CD8-positive, alpha-beta memory T cell (primary cell): ENCODE measurements around the gene BRD8. TPM values are rescaled to one million over a fixed set of nuclear protein-coding genes. Genes with fewer than 3 reads are reported as not detected.

Experiments used
- CTCF ChIA-PET: fragments of 350-600 bp; sonication (Branson Sonifier 250); formaldehyde crosslinking; loops from one replicate; lab custom pipeline; 2021; ENCODE audit warnings: antibody characterized with exemption; lab: Charles Lee
- POLR2A ChIA-PET: fragments of 350-600 bp; sonication (Branson Sonifier 250); formaldehyde crosslinking; loops from one replicate; lab custom pipeline; 2021; ENCODE audit warnings: antibody characterized with exemption; lab: Charles Lee
- DNase-seq, 5 donors: peaks; one replicate each; pipeline versions ENCODE4 v3.0.0 to v3.0.0-alpha.2; 2020 to 2022; ENCODE audit warnings: mixed read lengths in 1 of 5
- H3K27ac ChIP-seq: one replicate; pipeline ENCODE4 v1.7.0; 2013; ENCODE audit warnings: low read depth, mild to moderate bottlenecking, low read length, moderate library complexity
- H3K27me3 ChIP-seq: 2 replicates; pipeline ENCODE4 v1.7.0; 2013; ENCODE audit warnings: low read length, mild to moderate bottlenecking; ENCODE audit not compliant: insufficient read depth, poor library complexity, severe bottlenecking
- H3K36me3 ChIP-seq: 2 replicates; pipeline ENCODE4 v1.7.0; 2013; ENCODE audit warnings: mild to moderate bottlenecking, low read length, moderate library complexity; ENCODE audit not compliant: insufficient read depth
- H3K4me1 ChIP-seq: 2 replicates; pipeline ENCODE4 v1.7.0; 2013; ENCODE audit warnings: mild to moderate bottlenecking, low read length, moderate library complexity; ENCODE audit not compliant: insufficient read depth
- H3K4me3 ChIP-seq: 2 replicates; pipeline ENCODE4 v1.7.0; 2013; ENCODE audit warnings: mild to moderate bottlenecking, low read length
- H3K9me3 ChIP-seq: 2 replicates; pipeline ENCODE4 v1.7.0; 2013; ENCODE audit warnings: mild to moderate bottlenecking, low read length
- H3K27ac Mint-ChIP-seq, 8 donors: one replicate each; pipeline ENCODE4 v1.8.0; 2020 to 2021; ENCODE audit warnings: mixed read lengths in 8 of 8, mild to moderate bottlenecking in 6 of 8, inconsistent platforms in 3 of 8, moderate library complexity in 3 of 8
- H3K27me3 Mint-ChIP-seq, 2 donors: one replicate each; pipeline ENCODE4 v1.8.0; 2020 to 2021; ENCODE audit warnings: mixed read lengths in 2 of 2, mild to moderate bottlenecking in 1 of 2, moderate library complexity in 1 of 2
- H3K36me3 Mint-ChIP-seq, 3 donors: one replicate each; pipeline ENCODE4 v1.8.0; 2020 to 2021; ENCODE audit warnings: mixed read lengths in 3 of 3, inconsistent platforms in 1 of 3, mild to moderate bottlenecking in 1 of 3
- H3K4me1 Mint-ChIP-seq, 3 donors: one replicate each; pipeline ENCODE4 v1.8.0; 2020 to 2021; ENCODE audit warnings: mixed read lengths in 3 of 3, inconsistent platforms in 1 of 3, mild to moderate bottlenecking in 1 of 3
- H3K4me3 Mint-ChIP-seq, 7 donors: one replicate each; pipeline ENCODE4 v1.8.0; 2020 to 2021; ENCODE audit warnings: mixed read lengths in 7 of 7, mild to moderate bottlenecking in 6 of 7, moderate library complexity in 4 of 7, inconsistent platforms in 2 of 7
- H3K9me3 Mint-ChIP-seq, 5 donors: one replicate each; pipeline ENCODE4 v1.8.0; 2020 to 2022; ENCODE audit warnings: mixed read lengths in 5 of 5, mild to moderate bottlenecking in 3 of 5, moderate library complexity in 2 of 5, inconsistent platforms in 1 of 5
- polyA plus RNA-seq: library from polyadenylated mRNA; unstranded; fragments of 300-500 nt; fragmentation: Illumina TruSeq; gene quantifications from one replicate; pipeline ENCODE4 v1.2.3, GENCODE V29; 2021
- total RNA-seq, 2 experiments: library from RNA; stranded (reverse); gene quantifications; one replicate each; pipeline ENCODE4 v1.2.3, GENCODE V29; 2021

The BRD8 gene
- total RNA-seq (10 to 100 TPM; 62.6 to 64.8 TPM), polyA plus RNA-seq (23.2 TPM)

- CTCF ChIA-PET = interaction anchor here (0.6 to 1.7 kb wide), 5 partner anchors 9 to 401 kb away, joined by 3 to 8 read pairs (median 3); no protein-coding TSS in a partner anchor
- no peaks in the 10 kb centered on the region for H3K9me3 Mint-ChIP-seq
- H3K4me3 Mint-ChIP-seq = peak within 1 kb of the TSS in 2 of 7 donors; percentile 32 to 50
- H3K27ac Mint-ChIP-seq = peak within 1 kb of the TSS in 5 of 8 donors; percentile 27 to 75 (median 47)
- H3K27me3 ChIP-seq = no peaks in the 10 kb centered on the region
- H3K27ac ChIP-seq = peak within 1 kb of the TSS; percentile 62
- peaks cover 1 to 23% (median 6%) of the 10 kb centered on the region in 3 donors for H3K36me3 Mint-ChIP-seq
- no peaks in the 10 kb centered on the region for H3K9me3 ChIP-seq
- POLR2A ChIA-PET = interaction anchor here (0.6 to 2.2 kb wide), 9 partner anchors 35 to 1115 kb away, joined by 3 to 12 read pairs (median 4); partner anchors contain the start of genes CDC23, ETF1, FAM53C and HNRNPA0
- peak; percentile 84 to 91 (median 84) for DNase-seq
- H3K4me1 ChIP-seq = peaks cover 13% of the 10 kb centered on the region
- H3K27me3 Mint-ChIP-seq = no peaks in the 10 kb centered on the region
- peaks cover 5 to 17% (median 8%) of the 10 kb centered on the region in 3 donors for H3K4me1 Mint-ChIP-seq
- peaks cover 11% of the 10 kb centered on the region for H3K36me3 ChIP-seq
- peak within 1 kb of the TSS; percentile 90 for H3K4me3 ChIP-seq
Observed at GRCh38 chr5:138178516-138179276, at the start of gene BRD8, which contains the start of gene KIF20A. TSS of gene BRD8 (minus strand) at chr5:138178630. CDS start at chr5:138178614, 16 bp downstream. TSS of gene KIF20A (plus strand) at chr5:138179112. CDS start at chr5:138179681, 569 bp downstream.

- Histone ChIP-seq H3K4me1 (no peaks in the 10 kb centered on the region), H3K9me3 (no peaks in the 10 kb centered on the region), H3K27me3 (no peaks in the 10 kb centered on the region), H3K4me3 (no peak overlapping the region), H3K27ac (no peak overlapping the region), H3K36me3 (no peaks in the 10 kb centered on the region)
- H3K4me1 Mint-ChIP-seq = peaks cover 0 to 4% (median 0%) of the 10 kb centered on the region in 3 donors
- peaks cover 0 to 7% (median 4%) of the 10 kb centered on the region in 5 donors for H3K9me3 Mint-ChIP-seq
- DNase-seq = no peak
- no peak overlapping the region for H3K27ac Mint-ChIP-seq
- ChIA-PET POLR2A (no interaction called here), CTCF (no interaction called here)
- peaks cover 0 to 5% (median 0%) of the 10 kb centered on the region in 3 donors for H3K36me3 Mint-ChIP-seq
- peaks cover 6 to 20% of the 10 kb centered on the region in 2 donors for H3K27me3 Mint-ChIP-seq
- no peak overlapping the region for H3K4me3 Mint-ChIP-seq
Observed at GRCh38 chr5:138226910-138227309, 48.5 kb upstream of the BRD8 start.

- no peaks in the 10 kb centered on the region for H3K27me3 ChIP-seq
- Mint-ChIP-seq H3K9me3 (peaks cover 0 to 7% (median 4%) of the 10 kb centered on the region in 5 donors), H3K27me3 (peaks cover 8 to 26% of the 10 kb centered on the region in 2 donors), H3K27ac (peak overlapping the region in 1 of 8 donors; percentile 22), H3K4me1 (peaks cover 0 to 4% (median 0%) of the 10 kb centered on the region in 3 donors), H3K4me3 (no peak overlapping the region), H3K36me3 (peaks cover 0 to 5% (median 0%) of the 10 kb centered on the region in 3 donors)
- H3K4me3 ChIP-seq = no peak overlapping the region
- POLR2A ChIA-PET = no interaction called here
- CTCF ChIA-PET = interaction anchor here (1.0 kb wide), 1 partner anchor 28 kb away, joined by 3 read pairs; no protein-coding TSS in a partner anchor
- no peaks in the 10 kb centered on the region for H3K4me1 ChIP-seq
- no peaks in the 10 kb centered on the region for H3K36me3 ChIP-seq
- H3K27ac ChIP-seq = no peak overlapping the region
- no peak for DNase-seq
- no peaks in the 10 kb centered on the region for H3K9me3 ChIP-seq
Observed at GRCh38 chr5:138224712-138225111, 46.3 kb upstream of the BRD8 start.

GRCh38 chr5:138223532-138223931 is 45.1 kb upstream of the BRD8 start:
- Mint-ChIP-seq H3K36me3 (peaks cover 0 to 5% (median 0%) of the 10 kb centered on the region in 3 donors), H3K27me3 (peaks cover 11 to 30% of the 10 kb centered on the region in 2 donors)
- POLR2A ChIA-PET = no interaction called here

GRCh38 chr5:138216799-138217198 is 38.4 kb upstream of the BRD8 start:
- no peaks in the 10 kb centered on the region for H3K27me3 ChIP-seq
- DNase-seq = no peak
- H3K9me3 ChIP-seq = no peaks in the 10 kb centered on the region
- no peak overlapping the region for H3K27ac ChIP-seq
- Mint-ChIP-seq H3K4me1 (peaks cover 14 to 18% (median 18%) of the 10 kb centered on the region in 3 donors), H3K36me3 (peaks cover 0 to 7% (median 0%) of the 10 kb centered on the region in 3 donors), H3K27me3 (peaks cover 9 to 23% of the 10 kb centered on the region in 2 donors), H3K9me3 (peaks cover 0 to 2% (median 0%) of the 10 kb centered on the region in 5 donors), H3K4me3 (no peak overlapping the region), H3K27ac (peak overlapping the region in 1 of 8 donors; percentile 8)
- CTCF ChIA-PET = no interaction called here
- peaks cover 15% of the 10 kb centered on the region for H3K4me1 ChIP-seq
- no peak overlapping the region for H3K4me3 ChIP-seq
- no peaks in the 10 kb centered on the region for H3K36me3 ChIP-seq
- POLR2A ChIA-PET = no interaction called here

More at GRCh38 chr5:138223532-138223931, 45.1 kb upstream of the BRD8 start:
- CTCF ChIA-PET = interaction anchor here (1.1 to 1.8 kb wide), 2 partner anchors 128 to 130 kb away, joined by 3 to 4 read pairs; no protein-coding TSS in a partner anchor
- Mint-ChIP-seq H3K4me1 (peaks cover 0 to 4% (median 0%) of the 10 kb centered on the region in 3 donors), H3K4me3 (no peak overlapping the region), H3K9me3 (peaks cover 0 to 7% (median 4%) of the 10 kb centered on the region in 5 donors), H3K27ac (no peak overlapping the region)
- Histone ChIP-seq H3K27ac (no peak overlapping the region), H3K4me1 (no peaks in the 10 kb centered on the region), H3K36me3 (no peaks in the 10 kb centered on the region), H3K27me3 (no peaks in the 10 kb centered on the region), H3K4me3 (no peak overlapping the region), H3K9me3 (no peaks in the 10 kb centered on the region)
- no peak for DNase-seq

- Mint-ChIP-seq H3K4me3 (peak within 1 kb of the TSS; percentile 95 to 99 (median 98)), H3K36me3 (peaks cover 0 to 18% (median 2%) of the 10 kb centered on the region in 3 donors), H3K27me3 (peaks cover 0 to 3% of the 10 kb centered on the region in 2 donors), H3K27ac (peak within 1 kb of the TSS; percentile 76 to 98 (median 97)), H3K4me1 (peaks cover 23 to 29% (median 29%) of the 10 kb centered on the region in 3 donors), H3K9me3 (peaks cover 0 to 2% (median 0%) of the 10 kb centered on the region in 5 donors)
- peaks cover 21% of the 10 kb centered on the region for H3K4me1 ChIP-seq
- H3K27me3 ChIP-seq = no peaks in the 10 kb centered on the region
- ChIA-PET CTCF (interaction anchor here (0.9 to 4.3 kb wide), 3 partner anchors 12 to 144 kb away, joined by 3 to 22 read pairs (median 3); partner anchors contain the start of gene KDM3B), POLR2A (interaction anchor here (0.7 to 1.2 kb wide), 4 partner anchors 34 to 140 kb away, joined by 3 to 5 read pairs (median 4); partner anchors contain the start of genes CDC25C, KDM3B and KIF20A)
- peaks cover 11% of the 10 kb centered on the region for H3K36me3 ChIP-seq
- H3K4me3 ChIP-seq = peak within 1 kb of the TSS; percentile 95
- peak within 1 kb of the TSS; percentile 92 for H3K27ac ChIP-seq
- peak; percentile 82 to 94 (median 92) for DNase-seq
- no peaks in the 10 kb centered on the region for H3K9me3 ChIP-seq
Observed at GRCh38 chr5:138213161-138214029, 35.0 kb upstream of the BRD8 start, which contains the start of gene CDC23. TSS of gene CDC23 (minus strand) at chr5:138213323. CDS start at chr5:138213312, 11 bp downstream.

GRCh38 chr5:138212828-138213160 is 34.4 kb upstream of the BRD8 start:
- POLR2A ChIA-PET = interaction anchor here (1.0 kb wide), 2 partner anchors 139 to 141 kb away, joined by 3 to 5 read pairs; partner anchors contain the start of gene KDM3B
- H3K4me1 ChIP-seq = peaks cover 21% of the 10 kb centered on the region
- CTCF ChIA-PET = interaction anchor here (0.9 to 4.3 kb wide), 3 partner anchors 13 to 144 kb away, joined by 3 to 22 read pairs (median 3); partner anchors contain the start of gene KDM3B
- H3K36me3 Mint-ChIP-seq = peaks cover 0 to 23% (median 6%) of the 10 kb centered on the region in 3 donors
- peak overlapping the region; percentile 92 for H3K27ac ChIP-seq
- no peaks in the 10 kb centered on the region for H3K27me3 ChIP-seq
- no peaks in the 10 kb centered on the region for H3K9me3 Mint-ChIP-seq
- peak in 1 of 5 donors; percentile 0 for DNase-seq
- peak overlapping the region; percentile 95 to 99 (median 98) for H3K4me3 Mint-ChIP-seq
- H3K36me3 ChIP-seq = peaks cover 12% of the 10 kb centered on the region
- H3K27ac Mint-ChIP-seq = peak overlapping the region; percentile 76 to 98 (median 97)
- no peaks in the 10 kb centered on the region for H3K9me3 ChIP-seq
- peaks cover 26 to 34% (median 33%) of the 10 kb centered on the region in 3 donors for H3K4me1 Mint-ChIP-seq
- H3K4me3 ChIP-seq = peak overlapping the region; percentile 95
- H3K27me3 Mint-ChIP-seq = peaks cover 0 to 3% of the 10 kb centered on the region in 2 donors
